HepG2 (cell line): ENCODE results near the gene MPPE1. TPM values are rescaled to one million over a fixed set of nuclear protein-coding genes. Genes with fewer than 3 reads are reported as not detected.
"Not testable (repeated sequence)": the region's sequence is repeated elsewhere in the genome, so short reads cannot be mapped to it uniquely, and the experiment has no call there.

Experiments used
- CEBPB ChIP-seq: IDR thresholded peaks from 2 replicates; pipeline ENCODE4 v1.6.1; 2011; ENCODE audit warnings: low read depth, low read length, improper control_type of control experiment, borderline replicate concordance
- CEBPG ChIP-seq: IDR thresholded peaks from 2 replicates; pipeline ENCODE4 v1.6.1; 2016
- EP300 ChIP-seq, 3 experiments: sonication (generic) in 1 of 3; formaldehyde crosslinking in 1 of 3; IDR thresholded peaks; 2 replicates each; pipeline versions ENCODE4 v1.5.1 to v1.6.1; 2011 to 2020; ENCODE audit warnings: low read depth in 2 of 3, low read length in 2 of 3, borderline replicate concordance in 1 of 3, improper control_type of control experiment in 1 of 3, mild to moderate bottlenecking in 1 of 3, missing genetic modification reagents in 1 of 3, moderate library complexity in 1 of 3
- GZF1 ChIP-seq: sonication (generic); formaldehyde crosslinking; IDR thresholded peaks from 2 replicates; pipeline ENCODE4 v1.5.1; 2020; ENCODE audit warnings: mild to moderate bottlenecking, missing genetic modification reagents
- HNF4G ChIP-seq, 2 experiments: sonication (generic) in 1 of 2; formaldehyde crosslinking in 1 of 2; IDR thresholded peaks; 2 replicates each; pipeline versions ENCODE4 v1.4.0 to v1.6.1; 2011 to 2020; ENCODE audit warnings: borderline replicate concordance in 2 of 2, low read depth in 2 of 2, mild to moderate bottlenecking in 2 of 2, low read length in 1 of 2, missing genetic modification reagents in 1 of 2, moderate library complexity in 1 of 2
- MYC ChIP-seq: sonication (generic); formaldehyde crosslinking; IDR thresholded peaks from 2 replicates; pipeline ENCODE4 v1.9.0; 2021; ENCODE audit warnings: missing genetic modification reagents, borderline replicate concordance
- NCOA2 ChIP-seq: sonication (generic); formaldehyde crosslinking; IDR thresholded peaks from 2 replicates; pipeline ENCODE4 v1.8.0; 2022; ENCODE audit warnings: inconsistent platforms
- SALL1 ChIP-seq: sonication (generic); formaldehyde crosslinking; IDR thresholded peaks from 2 replicates; pipeline ENCODE4 v1.8.0; 2022; ENCODE audit warnings: mild to moderate bottlenecking, missing genetic modification reagents
- YEATS4 ChIP-seq: sonication (generic); formaldehyde crosslinking; IDR thresholded peaks from 2 replicates; pipeline ENCODE4 v1.4.0; 2020; ENCODE audit warnings: missing genetic modification reagents, borderline replicate concordance
- ZNF205 ChIP-seq: IDR thresholded peaks from 2 replicates; pipeline ENCODE4 v1.6.1; 2018; ENCODE audit warnings: missing biosample characterization, missing genetic modification reagents
- ZSCAN21 ChIP-seq: sonication (generic); formaldehyde crosslinking; IDR thresholded peaks from 2 replicates; pipeline ENCODE4 v1.8.0; 2022; ENCODE audit warnings: mild to moderate bottlenecking, missing genetic modification reagents, moderate library complexity, borderline replicate concordance
- polyA plus RNA-seq, 8 experiments: library from polyadenylated mRNA; depleted of rRNA in 3 of 8; stranded (reverse) in 7 of 8; unstranded in 1 of 8; fragments of >200 nt; fragmentation: Illumina TruSeq in 4 of 8; extraction: Trizol in 4 of 8; gene quantifications; 2 replicates each; pipeline versions ENCODE4 v1.2.1 to v1.2.3, GENCODE V29; 2011 to 2016; ENCODE audit warnings: low read depth in 4 of 8, missing spikeins in 1 of 8, mixed read lengths in 1 of 8; ENCODE audit not compliant: insufficient read depth in 1 of 8
- total RNA-seq, 5 experiments: library from RNA; depleted of rRNA; stranded (reverse); fragments of >200 nt; fragmentation: Illumina TruSeq; extraction: Trizol; gene quantifications; 2 replicates each; pipeline ENCODE4 v1.2.3, GENCODE V29; 2016; ENCODE audit warnings: low read depth in 1 of 5
- TF ChIP-seq, protein P1 (sequence below): IDR thresholded peaks from 2 replicates; pipeline ENCODE4 v1.4.0; 2020; ENCODE audit warnings: mild to moderate bottlenecking, missing genetic modification reagents

MPPE1 gene
- total and polyA plus RNA-seq, 2 of the 13 experiments (the other 11 are each of a cell fraction or from before 2014, with no cell fraction given) = 9.6 to 11.9 TPM

DNA sequence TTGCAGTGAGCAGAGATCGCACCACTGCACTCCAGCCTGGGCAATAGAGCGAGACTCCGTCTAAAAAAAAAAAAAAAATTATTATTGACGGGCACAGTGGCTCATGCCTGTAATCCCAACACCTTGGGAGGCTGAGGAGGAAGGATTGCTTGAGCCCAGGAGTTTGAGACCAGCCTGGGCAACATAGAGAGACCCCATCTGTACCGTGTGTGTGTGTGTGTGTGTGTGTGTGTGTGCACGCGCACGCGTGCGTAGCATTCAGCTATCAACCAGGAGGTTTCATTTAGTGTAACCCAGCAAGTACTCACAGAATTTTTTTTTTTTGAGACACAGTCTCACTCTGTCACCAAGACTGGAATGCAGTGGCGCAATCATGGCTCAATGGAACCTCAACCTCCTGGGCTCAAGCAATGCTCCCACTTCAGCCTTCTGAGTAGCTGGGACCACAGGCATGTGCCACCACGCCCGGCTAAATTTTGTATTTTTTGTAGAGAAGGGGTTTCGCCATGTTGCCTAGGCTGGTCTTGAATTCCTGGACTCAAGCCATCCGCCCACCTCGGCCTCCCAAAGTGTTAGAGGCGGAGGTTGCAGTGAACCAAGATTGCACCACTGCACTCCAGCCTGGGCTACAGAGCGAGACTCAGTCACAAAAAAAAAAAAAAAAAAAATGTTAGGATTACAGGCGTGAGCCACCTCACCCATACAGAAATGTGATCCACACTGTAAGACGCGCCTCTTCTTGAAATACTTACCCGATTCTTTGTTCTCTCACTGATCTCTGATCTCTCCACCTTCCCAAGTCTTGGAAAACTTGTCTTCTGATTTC, 37.9 kb upstream of the MPPE1 start (continued):
- TF ChIP-seq NCOA2 (CRISPR knock-in tag) (0 out of 2 replicates have a peak, but pooled peaks have one; percentile 24), ZSCAN21 (CRISPR knock-in tag) (0 out of 2 replicates have a peak, but pooled peaks have one; percentile 30), ZNF205 (CRISPR knock-in tag) (peak; percentile 53; the same call in 1 of the 2 replicates), SALL1 (peak; percentile 11; the same call in 1 of the 2 replicates), CEBPG (peak; percentile 83), MYC (CRISPR knock-in tag) (peak; percentile 37; the same call in 1 of the 2 replicates), EP300 (IDR thresholded peaks at IDR 0.05; ENCODE audit: low read depth in 2 of 2, low read length in 2 of 2) (peak in 1 of 2 experiments; percentile 14; a peak in 1 of 4 replicates), HNF4G (IDR thresholded peaks at IDR 0.05; ENCODE audit: borderline replicate concordance, low read depth, low read length) (0 out of 2 replicates have a peak, but pooled peaks have one; percentile 3), CEBPB (peak; percentile 85), GZF1 (CRISPR knock-in tag) (peak; percentile 95), YEATS4 (0 out of 2 replicates have a peak, but pooled peaks have one; percentile 20)
- TF ChIP-seq EP300 (CRISPR knock-in tag; IDR thresholded peaks at IDR 0.05; ENCODE audit: borderline replicate concordance); HNF4G (CRISPR knock-in tag; IDR thresholded peaks at IDR 0.05; ENCODE audit: borderline replicate concordance, low read depth): not testable (repeated sequence)
- TF ChIP-seq, protein P1, sequence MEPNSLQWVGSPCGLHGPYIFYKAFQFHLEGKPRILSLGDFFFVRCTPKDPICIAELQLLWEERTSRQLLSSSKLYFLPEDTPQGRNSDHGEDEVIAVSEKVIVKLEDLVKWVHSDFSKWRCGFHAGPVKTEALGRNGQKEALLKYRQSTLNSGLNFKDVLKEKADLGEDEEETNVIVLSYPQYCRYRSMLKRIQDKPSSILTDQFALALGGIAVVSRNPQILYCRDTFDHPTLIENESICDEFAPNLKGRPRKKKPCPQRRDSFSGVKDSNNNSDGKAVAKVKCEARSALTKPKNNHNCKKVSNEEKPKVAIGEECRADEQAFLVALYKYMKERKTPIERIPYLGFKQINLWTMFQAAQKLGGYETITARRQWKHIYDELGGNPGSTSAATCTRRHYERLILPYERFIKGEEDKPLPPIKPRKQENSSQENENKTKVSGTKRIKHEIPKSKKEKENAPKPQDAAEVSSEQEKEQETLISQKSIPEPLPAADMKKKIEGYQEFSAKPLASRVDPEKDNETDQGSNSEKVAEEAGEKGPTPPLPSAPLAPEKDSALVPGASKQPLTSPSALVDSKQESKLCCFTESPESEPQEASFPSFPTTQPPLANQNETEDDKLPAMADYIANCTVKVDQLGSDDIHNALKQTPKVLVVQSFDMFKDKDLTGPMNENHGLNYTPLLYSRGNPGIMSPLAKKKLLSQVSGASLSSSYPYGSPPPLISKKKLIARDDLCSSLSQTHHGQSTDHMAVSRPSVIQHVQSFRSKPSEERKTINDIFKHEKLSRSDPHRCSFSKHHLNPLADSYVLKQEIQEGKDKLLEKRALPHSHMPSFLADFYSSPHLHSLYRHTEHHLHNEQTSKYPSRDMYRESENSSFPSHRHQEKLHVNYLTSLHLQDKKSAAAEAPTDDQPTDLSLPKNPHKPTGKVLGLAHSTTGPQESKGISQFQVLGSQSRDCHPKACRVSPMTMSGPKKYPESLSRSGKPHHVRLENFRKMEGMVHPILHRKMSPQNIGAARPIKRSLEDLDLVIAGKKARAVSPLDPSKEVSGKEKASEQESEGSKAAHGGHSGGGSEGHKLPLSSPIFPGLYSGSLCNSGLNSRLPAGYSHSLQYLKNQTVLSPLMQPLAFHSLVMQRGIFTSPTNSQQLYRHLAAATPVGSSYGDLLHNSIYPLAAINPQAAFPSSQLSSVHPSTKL (CRISPR knock-in tag) = peak; percentile 43; the same call in 1 of the 2 replicates
- TF ChIP-seq, all 625 proteins: peak for 24; not testable (repeated sequence) for 601
